Measurements from ENCODE around the gene MAFB.

The MAFB gene

DNA sequence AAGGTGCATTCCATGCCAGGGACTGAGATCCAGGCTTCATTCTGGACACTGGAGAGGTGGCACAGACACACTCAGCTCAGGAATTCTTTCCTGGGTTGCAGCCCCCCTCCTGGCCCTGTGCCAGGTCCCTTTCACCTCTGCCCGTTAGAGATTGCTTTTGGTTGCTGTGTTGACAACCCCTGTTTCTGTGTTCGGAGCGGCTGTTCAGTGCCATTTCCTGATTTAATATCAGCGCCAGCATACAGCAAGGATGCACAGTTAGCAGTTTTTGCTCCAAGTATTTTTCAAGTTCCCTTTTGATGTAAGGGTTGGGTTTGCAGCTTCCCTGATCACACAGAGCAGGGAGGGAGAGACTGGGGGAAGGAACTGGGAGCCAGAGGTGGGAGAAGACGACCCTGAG is 8.5 kb upstream of the MAFB start:
- in situ Hi-C loops (cut with MboI; ENCODE audit: low pct_unique_long_range_greater_than_20kb, low sequenced_read_pairs, unreplicated experiment): loop anchor here (25.0 kb wide), 1 partner anchor 810 kb away; no protein-coding TSS in a partner anchor
- TF ChIP-seq, protein P1, sequence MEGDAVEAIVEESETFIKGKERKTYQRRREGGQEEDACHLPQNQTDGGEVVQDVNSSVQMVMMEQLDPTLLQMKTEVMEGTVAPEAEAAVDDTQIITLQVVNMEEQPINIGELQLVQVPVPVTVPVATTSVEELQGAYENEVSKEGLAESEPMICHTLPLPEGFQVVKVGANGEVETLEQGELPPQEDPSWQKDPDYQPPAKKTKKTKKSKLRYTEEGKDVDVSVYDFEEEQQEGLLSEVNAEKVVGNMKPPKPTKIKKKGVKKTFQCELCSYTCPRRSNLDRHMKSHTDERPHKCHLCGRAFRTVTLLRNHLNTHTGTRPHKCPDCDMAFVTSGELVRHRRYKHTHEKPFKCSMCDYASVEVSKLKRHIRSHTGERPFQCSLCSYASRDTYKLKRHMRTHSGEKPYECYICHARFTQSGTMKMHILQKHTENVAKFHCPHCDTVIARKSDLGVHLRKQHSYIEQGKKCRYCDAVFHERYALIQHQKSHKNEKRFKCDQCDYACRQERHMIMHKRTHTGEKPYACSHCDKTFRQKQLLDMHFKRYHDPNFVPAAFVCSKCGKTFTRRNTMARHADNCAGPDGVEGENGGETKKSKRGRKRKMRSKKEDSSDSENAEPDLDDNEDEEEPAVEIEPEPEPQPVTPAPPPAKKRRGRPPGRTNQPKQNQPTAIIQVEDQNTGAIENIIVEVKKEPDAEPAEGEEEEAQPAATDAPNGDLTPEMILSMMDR (IDR thresholded peaks at IDR 0.05; ENCODE audit: extremely low read depth, insufficient read depth, missing control alignments): no peak
- DNase-seq (ENCODE audit: low spot score): no peak

DNA sequence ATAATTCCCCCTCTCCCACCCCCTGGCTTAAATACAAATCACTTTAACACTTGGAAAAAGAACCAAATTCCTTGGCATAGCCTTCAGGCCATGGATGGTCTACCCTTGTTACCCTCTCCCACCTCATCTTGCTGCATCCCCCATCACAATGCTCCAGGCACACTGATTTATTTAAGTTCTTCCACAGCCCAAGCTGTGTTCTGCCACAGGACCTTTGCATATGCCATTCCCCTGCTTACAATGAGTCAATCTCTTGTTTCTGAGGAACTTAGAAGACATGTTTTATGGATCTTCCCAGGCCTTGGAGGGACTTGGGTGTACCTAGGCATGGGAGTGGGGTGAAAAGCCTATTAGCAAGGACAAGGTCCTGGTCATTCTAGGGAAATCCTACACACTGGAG is 6.2 kb upstream of the MAFB start:
- TF ChIP-seq, protein P1 (IDR thresholded peaks at IDR 0.05; ENCODE audit: extremely low read depth, insufficient read depth, missing control alignments): no peak
- in situ Hi-C loops (cut with MboI; ENCODE audit: low pct_unique_long_range_greater_than_20kb, low sequenced_read_pairs, unreplicated experiment): loop anchor here (25.0 kb wide), 1 partner anchor 808 kb away; no protein-coding TSS in a partner anchor
- no peak for DNase-seq (ENCODE audit: low spot score)

DNA sequence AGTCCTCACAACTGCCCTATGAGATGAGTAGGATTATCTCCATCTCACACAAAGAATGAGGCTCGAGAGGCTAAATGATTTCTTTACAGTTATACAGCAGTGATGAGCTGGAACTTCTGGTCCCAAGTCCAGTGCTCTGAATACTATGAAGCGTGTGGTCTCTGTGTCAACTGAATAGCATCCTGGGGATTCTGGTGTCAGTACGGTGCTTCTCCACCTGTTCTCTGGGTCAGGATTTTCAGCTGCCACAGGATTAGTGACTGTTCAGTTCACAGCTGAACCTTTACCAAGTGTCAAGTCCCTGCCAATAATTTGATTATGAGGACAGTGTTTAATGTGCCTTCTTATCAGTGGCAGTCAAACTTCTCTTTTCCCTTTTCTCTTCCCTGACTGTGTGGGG is 5.2 kb upstream of the MAFB start:
- in situ Hi-C loops (cut with MboI; ENCODE audit: low pct_unique_long_range_greater_than_20kb, low sequenced_read_pairs, unreplicated experiment): loop anchor here (25.0 kb wide), 1 partner anchor 807 kb away; no protein-coding TSS in a partner anchor
- no peak for DNase-seq (ENCODE audit: low spot score)
- TF ChIP-seq, protein P1 (IDR thresholded peaks at IDR 0.05; ENCODE audit: extremely low read depth, insufficient read depth, missing control alignments): no peak

DNA sequence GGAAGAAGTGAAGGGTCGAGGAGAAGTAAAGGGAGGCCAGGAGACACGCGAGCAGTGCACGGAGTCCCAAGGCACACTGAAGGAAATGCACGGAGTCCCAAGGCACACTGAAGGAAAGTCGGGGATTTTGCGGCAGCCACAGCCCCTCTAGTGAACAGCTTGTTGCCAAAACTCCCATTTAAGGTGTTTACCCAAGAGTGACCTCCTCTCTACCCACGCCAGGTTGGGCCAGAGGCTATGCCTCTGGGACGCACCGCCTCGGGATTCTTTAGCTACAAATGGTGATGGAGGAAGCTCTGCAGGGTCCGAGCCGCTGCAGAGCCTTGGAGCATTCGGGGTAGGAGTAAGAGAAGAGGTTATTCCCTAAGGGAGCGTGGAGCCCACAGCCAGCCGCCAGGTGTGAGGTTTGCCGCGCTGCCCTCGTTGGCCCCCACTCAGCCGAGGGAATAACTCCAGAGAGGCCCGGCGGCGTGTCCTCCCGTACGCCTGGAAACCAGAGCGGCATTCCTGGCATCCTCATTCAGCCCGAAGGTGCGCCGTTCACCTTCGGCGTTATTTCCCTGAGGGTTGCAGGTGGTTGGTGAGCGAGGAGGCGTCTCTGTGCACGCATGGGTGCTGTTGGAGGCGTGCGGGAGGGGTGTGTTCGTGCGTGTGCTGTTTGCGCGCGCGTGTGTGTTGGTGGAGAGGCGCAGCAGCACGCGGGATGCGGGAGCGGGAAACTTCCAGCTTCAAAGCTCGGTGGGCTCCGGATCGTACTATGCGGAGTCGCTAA is 3.4 kb upstream of the MAFB start:
- in situ Hi-C loops (cut with MboI; ENCODE audit: low pct_unique_long_range_greater_than_20kb, low sequenced_read_pairs, unreplicated experiment): loop anchor here (25.0 kb wide), 1 partner anchor 805 kb away; no protein-coding TSS in a partner anchor
- peak; percentile 17 for DNase-seq (ENCODE audit: low spot score)
- TF ChIP-seq, protein P1 (IDR thresholded peaks at IDR 0.05; ENCODE audit: extremely low read depth, insufficient read depth, missing control alignments): no peak

DNA sequence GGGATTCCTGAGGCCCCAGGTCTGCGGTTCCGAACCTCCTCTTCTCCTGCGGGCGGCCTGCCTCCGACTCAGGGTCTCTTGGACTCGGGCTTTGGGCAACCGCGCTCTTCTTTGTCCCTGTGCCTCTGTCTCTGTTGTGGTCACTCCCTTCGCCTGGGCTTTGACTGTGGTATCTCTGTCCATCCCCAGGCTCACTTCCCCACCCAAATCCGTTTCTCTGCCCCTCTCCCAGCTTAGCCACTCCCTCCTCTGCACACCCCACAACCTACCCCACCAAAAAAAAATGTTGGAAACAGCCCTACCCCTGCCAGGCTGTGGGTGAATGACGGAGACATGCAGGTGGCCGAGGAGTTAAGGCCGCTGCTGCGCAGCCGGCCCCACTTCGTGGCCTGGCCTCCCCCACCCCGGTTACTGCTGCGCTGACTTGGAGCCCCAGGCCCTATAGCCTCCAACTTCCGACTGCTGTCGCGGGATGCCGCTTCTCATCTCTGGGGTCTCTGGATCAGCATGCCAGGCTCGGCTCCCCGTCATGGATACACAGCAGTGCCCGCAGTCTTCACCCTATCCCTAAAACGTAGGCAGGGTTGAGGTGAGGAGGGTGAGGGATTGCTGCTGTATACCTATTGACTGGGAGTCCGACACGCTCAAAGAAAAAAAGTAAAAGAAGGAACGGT is 2.7 kb upstream of the MAFB start:
- in situ Hi-C loops (cut with MboI; ENCODE audit: low pct_unique_long_range_greater_than_20kb, low sequenced_read_pairs, unreplicated experiment): loop anchor here (25.0 kb wide), 1 partner anchor 804 kb away; no protein-coding TSS in a partner anchor
- TF ChIP-seq, protein P1 (IDR thresholded peaks at IDR 0.05; ENCODE audit: extremely low read depth, insufficient read depth, missing control alignments): no peak
- no peak for DNase-seq (ENCODE audit: low spot score)

DNA sequence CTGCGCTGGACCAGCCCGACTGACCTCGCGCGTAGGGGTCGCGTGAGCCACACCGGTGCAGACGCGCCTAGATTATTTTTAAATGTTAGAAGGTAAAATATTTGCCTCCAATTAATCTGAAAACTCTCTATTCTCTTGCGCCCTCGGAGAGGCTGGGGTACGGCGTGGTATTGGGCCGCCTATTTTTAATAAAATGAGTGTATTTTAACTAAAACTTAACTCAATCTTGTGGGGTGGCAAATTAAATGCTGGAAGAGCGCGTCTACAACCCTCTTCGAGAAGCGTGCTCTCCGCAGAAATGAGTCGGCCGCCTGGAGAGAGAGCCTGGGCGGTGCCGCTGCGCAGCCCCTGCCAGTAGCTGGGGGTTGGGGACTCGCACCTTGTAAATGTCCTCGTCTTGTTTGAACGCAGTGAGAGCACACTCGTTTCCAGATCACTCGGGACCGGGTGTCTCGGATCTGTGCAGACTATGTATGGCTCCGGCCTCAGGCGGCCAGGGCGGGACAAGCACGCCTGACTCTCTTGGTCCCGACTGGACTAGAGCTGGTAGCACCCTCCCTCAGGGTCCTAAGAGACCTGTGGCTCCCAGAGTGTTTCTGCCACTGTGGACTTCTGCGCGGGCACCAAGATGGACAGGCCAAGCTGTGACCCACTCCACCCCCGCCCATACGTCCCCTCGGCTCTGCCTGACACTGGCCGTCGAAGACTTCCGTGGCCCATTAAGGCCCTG is 2.0 kb upstream of the MAFB start:
- in situ Hi-C loops (cut with MboI; ENCODE audit: low pct_unique_long_range_greater_than_20kb, low sequenced_read_pairs, unreplicated experiment): loop anchor here (25.0 kb wide), 1 partner anchor 804 kb away; no protein-coding TSS in a partner anchor
- peak; percentile 20 for DNase-seq (ENCODE audit: low spot score)
- TF ChIP-seq, protein P1 (IDR thresholded peaks at IDR 0.05; ENCODE audit: extremely low read depth, insufficient read depth, missing control alignments): no peak
